AG20443 (cell line): Measurements from ENCODE around the gene HBM.
"Not testable (repeated sequence)": the region's sequence is repeated elsewhere in the genome, so short reads cannot be mapped to it uniquely, and the experiment has no call there.

Experiments used
- DNase-seq: peaks from one replicate; pipeline ENCODE4 v3.0.0; 2012; ENCODE audit warnings: low spot score, mixed read lengths

Gene HBM

DNA sequence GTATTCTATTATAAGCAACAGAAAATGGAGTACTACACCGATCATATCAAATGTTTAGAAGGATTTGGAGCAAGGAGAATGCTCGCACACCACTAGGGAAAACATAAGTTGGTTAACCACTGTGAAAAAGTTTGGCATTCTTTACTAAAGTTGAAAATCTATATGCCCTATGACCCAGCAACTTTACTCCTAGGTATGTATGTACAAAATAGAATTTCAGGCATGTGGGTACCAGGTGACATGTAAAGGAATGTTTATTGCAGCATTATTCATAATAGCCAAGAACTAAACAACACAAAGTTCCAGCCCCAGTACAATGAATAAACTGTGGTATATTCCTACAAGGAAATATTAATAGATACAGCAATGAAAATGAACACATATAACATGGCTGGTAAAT is 19.1 kb upstream of the HBM start:
- DNase-seq: no peak

DNA sequence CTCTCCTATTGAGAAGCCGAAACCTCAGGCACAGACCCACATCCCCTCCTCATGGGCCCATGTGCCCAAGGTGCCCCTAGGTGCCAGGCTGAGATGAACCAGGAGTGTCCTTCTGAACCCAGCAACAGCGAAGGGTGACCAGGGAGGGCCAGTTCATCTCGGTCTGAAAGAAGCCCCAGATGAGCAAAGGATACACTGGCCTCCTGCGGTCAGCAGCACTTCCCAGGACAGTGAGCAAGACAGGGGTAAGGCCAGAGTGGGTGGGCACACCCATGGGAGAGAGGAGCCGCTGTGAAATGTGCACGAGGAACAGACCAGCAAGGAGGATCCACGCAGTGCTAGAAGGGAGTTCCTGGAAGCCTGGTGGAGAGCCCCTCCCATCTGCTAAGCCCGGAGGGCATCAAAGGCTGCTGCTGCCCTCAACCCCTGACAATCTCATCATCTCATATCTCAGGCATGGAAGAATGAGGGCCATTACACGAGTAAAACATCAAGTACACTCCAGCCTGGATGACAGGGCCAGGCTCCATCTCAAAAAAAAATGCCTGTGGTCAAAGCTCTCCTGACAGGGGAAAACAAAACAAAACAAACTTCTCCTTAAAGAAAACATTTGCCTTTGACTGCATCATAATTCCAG is 16.6 kb upstream of the HBM start:
- DNase-seq: peak; percentile 69

DNA sequence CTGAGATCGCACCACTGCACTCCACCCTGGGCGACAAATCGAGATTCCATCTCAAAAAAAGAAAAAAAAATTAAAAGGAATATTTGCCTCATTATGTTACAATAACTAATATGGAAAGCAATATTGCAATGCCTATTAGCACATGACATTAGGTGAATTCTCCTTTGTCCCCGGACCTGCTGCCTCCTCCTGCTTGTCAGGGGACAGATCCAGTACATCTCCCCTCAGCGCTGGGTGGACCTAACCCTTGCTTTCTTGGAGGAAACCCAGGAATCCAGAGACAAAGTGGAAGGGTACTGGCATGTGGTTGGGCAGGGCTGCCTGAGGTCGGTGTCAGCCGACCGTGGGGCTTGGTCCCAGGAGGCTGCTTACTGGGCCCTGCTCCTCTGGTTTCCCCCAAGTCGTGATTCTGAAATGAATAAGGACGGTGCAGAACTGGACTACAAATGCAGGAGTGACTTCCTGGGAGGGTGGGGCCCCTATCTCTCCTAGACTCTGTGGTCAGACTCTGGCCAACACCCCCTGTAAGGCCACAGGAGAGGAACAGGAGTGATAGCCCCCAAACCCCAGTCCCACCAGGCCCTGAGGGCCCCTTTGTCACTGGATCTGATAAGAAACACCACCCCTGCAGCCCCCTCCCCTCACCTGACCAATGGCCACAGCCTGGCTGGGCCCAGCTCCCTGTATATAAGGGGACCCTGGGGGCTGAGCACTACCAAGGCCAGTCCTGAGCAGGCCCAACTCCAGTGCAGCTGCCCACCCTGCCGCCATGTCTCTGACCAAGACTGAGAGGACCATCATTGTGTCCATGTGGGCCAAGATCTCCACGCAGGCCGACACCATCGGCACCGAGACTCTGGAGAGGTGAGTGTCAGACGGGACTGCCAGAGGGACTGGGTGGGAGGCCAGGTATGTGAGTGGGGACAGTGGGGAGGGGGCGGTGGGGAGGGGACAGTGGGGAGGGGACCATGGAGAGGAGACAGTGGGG is 13.3 kb upstream of the HBM start, which contains the start of gene HBZ:
Gene HBZ (plus strand): TSS at position 504 of the 988 bp plus-strand sequence. CDS start 266 bp downstream, at position 770.
- no peak for DNase-seq

DNA sequence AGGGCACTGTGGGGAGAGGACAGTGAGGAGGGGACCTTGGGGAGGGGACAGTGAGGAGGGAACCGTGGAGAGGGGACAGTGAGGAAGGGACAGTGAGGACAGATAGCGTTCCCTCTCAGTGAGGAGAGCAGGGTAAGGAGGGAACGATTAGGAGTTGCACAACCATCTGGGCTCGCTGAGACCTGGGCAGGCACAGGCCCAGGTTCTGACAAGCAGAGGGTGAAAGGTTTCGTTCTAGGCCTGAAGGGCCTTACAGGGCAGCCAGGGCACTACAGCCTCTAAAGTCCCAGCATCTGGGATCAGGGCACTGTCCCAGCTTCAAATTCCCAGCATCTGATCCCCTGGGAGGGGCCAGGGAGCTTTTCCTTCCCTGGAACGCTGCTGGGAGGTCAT is 12.7 kb upstream of the HBM start:
- DNase-seq: not testable (repeated sequence)

DNA sequence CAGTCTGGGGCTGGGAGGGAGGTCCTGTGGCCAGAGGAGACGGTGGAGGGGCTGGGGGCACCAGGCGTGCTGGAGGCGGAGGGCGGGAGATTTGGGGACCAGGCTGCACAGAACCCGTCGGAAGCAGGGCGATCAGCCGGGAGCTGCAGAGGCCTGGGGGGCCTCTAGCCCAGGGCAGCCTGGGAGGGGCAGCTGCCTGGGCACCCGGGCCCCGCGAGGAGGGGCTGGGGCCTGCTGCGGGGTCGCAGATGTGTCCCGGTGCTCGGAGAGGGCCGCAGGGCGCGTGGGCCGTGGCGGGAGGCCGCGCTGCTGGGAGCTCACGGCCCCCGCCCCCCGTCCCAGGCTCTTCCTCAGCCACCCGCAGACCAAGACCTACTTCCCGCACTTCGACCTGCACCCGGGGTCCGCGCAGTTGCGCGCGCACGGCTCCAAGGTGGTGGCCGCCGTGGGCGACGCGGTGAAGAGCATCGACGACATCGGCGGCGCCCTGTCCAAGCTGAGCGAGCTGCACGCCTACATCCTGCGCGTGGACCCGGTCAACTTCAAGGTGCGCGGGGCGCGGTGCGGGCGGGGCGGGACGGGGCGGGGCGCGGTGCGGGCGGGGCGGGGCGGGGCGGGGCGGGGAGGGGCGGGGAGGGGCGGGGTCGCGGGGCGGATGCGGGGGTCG is 12.1 kb upstream of the HBM start:
- DNase-seq: not testable (repeated sequence)

DNA sequence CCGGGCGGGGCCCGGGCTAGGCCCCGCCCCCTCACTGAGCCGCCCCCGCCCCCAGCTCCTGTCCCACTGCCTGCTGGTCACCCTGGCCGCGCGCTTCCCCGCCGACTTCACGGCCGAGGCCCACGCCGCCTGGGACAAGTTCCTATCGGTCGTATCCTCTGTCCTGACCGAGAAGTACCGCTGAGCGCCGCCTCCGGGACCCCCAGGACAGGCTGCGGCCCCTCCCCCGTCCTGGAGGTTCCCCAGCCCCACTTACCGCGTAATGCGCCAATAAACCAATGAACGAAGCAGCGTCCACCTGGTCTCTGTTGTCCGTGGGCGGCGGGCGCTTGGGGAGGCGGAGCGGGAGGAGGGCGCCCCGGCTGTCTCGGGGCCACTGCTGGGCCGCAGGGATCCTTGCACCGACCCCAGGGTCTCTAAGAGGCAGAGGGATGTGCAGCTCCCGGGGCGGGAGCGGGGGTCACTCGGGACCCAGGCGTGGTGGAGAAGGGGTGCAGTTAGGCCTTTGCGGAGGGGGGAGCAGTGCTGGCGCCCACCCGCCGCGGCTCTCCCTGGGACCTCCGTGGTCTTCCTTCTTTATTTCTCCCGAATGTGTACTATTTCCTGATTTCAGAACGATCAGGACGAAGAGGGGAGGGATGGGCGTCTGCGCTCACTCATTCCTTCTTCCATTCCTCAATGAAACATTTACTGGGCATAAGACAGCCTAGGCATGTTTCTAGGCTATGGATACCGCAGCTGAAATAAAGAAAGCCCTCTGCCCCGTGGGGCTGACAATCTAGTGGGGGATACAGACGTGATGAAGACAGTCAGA is 11.4 kb upstream of the HBM start:
- DNase-seq: no peak

DNA sequence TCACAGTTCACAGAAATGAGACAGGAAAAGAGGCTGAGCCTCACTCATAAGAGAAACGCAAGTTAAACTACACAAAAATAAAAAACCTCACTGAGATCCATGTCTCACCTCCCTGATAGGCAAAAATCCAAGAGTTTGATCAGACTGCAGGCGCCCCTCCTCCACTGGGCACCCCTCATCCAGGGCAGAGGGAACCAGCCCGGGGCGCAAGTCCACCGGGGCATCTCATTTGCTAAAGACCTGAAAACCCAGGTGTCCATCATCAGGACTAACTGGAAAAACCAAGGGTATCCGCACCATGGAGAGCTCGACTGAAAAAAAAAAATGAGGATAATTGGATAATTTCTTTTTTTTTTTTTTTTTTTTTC is 10.8 kb upstream of the HBM start:
- DNase-seq: no peak

DNA sequence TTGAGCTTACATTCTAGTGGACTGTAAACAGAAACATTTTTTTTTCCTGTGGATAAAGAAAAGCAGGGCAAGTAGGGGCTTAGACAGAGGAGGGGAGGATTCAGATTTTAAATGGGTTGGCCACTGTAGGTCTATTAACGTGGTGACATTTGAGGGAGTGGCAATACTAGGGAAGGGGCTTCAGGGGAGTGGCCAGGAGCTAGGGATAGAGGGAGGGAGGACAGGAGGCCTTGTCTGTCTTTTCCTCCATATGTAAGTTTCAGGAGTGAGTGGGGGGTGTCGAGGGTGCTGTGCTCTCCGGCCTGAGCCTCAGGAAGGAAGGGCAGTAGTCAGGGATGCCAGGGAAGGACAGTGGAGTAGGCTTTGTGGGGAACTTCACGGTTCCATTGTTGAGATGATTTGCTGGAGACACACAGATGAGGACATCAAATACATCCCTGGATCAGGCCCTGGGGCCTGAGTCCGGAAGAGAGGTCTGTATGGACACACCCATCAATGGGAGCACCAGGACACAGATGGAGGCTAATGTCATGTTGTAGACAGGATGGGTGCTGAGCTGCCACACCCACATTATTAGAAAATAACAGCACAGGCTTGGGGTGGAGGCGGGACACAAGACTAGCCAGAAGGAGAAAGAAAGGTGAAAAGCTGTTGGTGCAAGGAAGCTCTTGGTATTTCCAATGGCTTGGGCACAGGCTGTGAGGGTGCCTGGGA is 6.5 kb upstream of the HBM start:
- no peak for DNase-seq

DNA sequence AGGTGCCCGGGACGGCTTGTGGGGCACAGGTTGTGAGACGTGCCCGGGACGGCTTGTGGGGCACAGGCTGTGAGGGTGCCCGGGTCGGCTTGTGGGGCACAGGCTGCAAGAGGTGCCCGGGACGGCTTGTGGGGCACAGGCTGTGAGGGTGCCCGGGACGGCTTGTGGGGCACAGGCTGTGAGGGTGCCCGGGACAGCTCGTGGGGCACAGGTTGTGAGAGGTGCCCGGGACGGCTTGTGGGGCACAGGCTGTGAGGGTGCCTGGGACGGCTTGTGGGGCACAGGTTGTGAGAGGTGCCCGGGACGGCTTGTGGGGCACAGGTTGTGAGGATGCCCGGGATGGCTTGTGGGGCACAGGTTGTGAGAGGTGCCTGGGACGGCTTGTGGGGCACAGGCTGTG is 5.5 kb upstream of the HBM start:
- DNase-seq: not testable (repeated sequence)

DNA sequence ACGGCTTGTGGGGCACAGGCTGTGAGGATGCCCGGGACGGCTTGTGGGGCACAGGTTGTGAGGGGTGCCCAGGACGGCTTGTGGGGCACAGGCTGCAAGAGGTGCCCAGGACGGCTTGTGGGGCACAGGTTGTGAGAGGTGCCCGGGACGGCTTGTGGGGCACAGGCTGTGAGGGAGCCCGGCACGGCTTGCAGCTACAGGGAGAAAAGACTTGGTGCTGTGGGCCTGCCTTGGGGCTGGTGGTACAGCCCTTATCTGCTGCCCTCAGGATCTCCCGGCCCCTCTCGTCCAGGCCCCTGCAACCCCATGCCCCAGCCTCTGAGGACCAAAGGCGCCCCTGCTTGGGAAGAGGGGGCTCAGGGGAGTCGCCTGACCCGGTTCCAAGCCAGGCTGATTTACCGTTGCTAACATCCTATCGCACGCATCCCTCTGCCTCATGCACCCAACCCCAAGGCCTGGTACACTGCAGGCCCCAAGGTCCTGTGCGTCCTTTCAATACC is 5.0 kb upstream of the HBM start:
- DNase-seq: no peak

DNA sequence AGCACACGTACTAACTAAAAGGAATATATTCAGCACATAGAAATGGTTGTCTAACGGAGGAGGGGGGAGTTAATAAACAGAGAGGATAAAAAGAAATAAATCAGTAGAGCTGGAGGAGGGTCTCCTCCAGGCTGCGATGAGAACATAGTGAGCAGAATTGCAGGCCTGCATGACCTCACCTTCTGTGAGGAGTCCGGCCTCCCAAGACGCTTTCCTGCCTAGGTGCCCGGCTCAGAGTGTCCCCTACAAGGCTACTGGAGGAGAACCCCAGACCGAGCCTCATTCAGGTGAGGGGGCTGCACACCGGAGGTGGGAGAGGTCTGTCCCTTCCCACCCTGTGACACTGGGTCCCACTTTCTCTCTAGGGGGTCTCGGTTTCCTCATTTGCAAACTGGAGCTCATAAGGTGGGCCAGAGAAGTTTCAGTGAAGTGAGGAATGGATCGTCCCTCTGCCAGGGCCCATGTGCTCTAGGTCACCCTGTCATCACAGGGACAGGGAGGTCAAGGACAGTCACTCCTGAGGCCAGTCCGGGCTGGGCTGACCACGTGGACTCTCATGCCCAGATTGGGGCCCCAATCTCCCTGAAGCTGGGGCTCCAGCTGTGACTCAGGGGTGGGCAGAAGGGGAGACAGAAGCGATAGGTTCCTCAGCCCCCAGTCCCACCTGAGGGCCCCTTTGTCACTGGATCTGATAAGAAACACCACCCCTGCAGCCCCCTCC is 3.3 kb upstream of the HBM start:
- DNase-seq: no peak

DNA sequence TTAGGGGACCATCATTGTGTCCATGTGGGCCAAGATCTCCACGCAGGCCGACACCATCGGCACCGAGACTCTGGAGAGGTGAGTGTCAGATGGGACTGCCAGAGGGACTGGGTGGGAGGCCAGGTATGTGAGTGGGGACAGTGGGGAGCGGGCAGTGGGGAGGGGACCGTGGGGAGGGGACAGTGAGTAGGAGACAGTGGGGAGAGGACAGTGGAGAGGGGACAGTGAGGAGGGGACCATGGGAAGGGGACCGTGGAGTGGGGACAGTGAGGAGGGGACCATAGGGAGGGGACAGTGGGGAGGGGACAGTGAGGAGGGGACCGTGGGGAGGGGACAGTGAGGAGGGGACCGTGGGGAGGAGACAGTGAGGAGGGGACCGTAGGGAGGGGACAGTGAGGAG is 2.6 kb upstream of the HBM start:
- not testable (repeated sequence) for DNase-seq

DNA sequence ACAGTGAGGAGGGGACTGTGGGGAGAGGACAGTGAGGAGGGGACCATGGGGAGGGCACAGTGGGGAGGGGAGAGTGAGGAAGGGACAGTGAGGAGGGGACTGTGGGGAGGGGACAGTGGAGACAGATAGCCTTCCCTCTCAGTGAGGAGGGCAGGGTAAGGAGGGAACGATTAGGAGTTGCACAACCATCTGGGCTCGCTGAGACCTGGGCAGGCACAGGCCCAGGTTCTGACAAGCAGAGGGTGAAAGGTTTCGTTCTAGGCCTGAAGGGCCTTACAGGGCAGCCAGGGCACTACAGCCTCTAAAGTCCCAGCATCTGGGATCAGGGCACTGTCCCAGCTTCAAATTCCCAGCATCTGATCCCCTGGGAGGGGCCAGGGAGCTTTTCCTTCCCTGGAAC is 2.1 kb upstream of the HBM start:
- DNase-seq: not testable (repeated sequence)

DNA sequence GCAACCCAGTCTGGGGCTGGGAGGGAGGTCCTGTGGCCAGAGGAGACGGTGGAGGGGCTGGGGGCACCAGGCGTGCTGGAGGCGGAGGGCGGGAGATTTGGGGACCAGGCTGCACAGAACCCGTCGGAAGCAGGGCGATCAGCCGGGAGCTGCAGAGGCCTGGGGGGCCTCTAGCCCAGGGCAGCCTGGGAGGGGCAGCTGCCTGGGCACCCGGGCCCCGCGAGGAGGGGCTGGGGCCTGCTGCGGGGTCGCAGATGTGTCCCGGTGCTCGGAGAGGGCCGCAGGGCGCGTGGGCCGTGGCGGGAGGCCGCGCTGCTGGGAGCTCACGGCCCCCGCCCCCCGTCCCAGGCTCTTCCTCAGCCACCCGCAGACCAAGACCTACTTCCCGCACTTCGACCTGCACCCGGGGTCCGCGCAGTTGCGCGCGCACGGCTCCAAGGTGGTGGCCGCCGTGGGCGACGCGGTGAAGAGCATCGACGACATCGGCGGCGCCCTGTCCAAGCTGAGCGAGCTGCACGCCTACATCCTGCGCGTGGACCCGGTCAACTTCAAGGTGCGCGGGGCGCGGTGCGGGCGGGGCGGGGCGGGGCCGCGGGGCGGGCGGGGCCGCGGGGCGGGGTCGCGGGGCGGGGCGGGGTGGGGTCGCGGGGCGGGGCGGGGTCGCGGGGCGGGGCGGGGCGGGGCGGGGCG is 1.5 kb upstream of the HBM start:
- not testable (repeated sequence) for DNase-seq

DNA sequence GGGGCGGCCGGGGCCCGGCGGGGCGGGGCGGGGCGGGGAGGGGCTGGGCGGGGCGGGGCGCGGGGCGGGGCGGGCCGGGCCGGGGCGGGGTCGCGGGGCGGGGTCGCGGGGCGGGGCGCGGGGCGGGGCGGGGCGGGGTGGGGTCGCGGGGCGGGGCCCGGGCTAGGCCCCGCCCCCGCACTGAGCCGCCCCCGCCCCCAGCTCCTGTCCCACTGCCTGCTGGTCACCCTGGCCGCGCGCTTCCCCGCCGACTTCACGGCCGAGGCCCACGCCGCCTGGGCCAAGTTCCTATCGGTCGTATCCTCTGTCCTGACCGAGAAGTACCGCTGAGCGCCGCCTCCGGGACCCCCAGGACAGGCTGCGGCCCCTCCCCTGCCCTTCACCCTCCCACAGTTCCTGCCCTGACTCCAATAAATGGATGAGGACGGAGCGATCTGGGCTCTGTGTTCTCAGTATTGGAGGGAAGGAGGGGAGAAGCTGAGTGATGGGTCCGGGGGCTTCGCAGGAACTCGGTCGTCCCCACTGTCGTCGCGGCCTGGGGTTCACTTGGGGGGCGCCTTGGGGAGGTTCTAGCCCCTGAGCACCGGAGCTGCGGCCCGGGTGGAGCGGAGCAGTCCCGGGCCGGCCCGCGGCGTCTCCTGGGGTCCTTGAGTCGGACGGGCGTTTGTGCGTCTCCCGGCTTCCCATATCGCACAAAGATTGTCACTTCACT is 795 bp upstream of the HBM start:
- DNase-seq: peak; percentile 28

DNA sequence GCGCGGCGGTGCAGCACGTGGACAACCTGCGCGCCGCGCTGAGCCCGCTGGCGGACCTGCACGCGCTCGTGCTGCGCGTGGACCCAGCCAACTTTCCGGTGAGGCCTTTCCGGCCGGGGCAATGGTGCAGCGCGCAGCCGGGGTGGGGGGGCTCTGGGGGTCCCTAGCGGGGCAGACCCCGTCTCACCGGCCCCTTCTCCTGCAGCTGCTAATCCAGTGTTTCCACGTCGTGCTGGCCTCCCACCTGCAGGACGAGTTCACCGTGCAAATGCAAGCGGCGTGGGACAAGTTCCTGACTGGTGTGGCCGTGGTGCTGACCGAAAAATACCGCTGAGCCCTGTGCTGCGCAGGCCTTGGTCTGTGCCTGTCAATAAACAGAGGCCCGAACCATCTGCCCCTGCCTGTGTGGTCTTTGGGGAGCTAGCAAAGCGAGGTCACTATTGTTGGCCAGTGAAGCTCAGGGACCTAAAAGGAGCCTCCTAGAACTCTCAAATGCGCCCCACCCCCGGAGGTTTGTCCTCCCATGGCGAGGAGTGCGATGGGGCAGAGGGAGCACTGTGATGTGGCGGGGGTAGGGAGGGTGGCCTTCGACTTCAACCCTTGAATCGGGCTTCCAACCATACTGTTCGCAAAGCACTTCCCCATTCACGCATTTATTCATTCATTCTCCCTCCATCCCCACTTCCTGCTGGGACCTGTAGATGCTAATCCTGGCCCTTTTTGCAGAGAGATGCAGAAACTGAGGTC is 770 bp downstream of the HBM start:
- DNase-seq: peak; percentile 9

DNA sequence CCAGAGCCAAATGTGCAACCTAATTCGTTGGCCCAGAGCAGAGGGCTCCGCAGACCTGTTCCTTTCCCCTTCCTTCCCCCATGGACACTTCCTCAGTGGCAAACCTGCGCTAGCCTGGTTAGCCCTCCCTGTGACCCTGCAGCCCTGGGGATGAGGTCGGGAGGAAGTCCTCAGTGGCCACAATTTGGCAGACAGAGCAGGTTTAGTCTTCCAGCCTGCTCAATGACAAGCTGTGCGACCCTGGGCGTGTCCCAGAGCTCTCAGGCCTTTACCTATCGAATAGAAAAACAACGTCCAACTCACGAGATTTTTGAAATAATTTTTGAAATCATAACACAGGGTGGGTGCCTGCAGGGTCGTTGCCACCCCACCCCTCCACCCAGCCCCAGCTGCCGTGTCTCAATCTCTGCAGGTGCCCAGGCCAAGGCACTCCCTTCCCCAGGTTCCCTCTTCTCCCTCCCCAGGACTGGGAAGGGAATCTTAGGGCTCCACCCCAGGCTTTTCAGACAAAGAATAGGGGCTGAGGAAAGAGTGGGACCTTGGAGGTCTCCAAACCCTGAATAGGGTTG is 1.4 kb downstream of the HBM start:
- no peak for DNase-seq

DNA sequence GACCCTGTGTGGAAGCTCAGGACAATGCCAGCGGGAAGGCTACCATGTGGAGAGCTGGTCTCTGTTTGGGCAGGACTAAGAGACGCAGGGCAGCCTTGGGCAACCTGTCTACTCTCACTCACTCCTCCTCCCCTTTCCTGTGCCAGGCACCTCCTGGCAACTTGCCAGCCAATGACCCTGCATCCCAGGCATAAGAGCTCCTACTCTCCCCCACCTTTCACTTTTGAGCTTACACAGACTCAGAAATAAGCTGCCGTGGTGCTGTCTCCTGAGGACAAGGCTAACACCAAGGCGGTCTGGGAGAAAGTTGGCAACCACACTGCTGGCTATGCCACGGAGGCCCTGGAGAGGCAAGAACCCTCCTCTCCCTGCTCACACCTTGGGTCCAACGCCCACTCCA is 2.6 kb downstream of the HBM start:
- DNase-seq: peak; percentile 10
